ENCODE data around the gene GAS2L1.

The GAS2L1 gene

GRCh38 chr22:29306175-29306834, at the start of gene GAS2L1:
Gene GAS2L1 (plus strand): TSS chr22:29306650. CDS start chr22:29308106, 1,456 bp downstream.
- DNase-seq = peak; percentile 74

GRCh38 chr22:29257751-29258181, 48.7 kb upstream of the GAS2L1 start:
- DNase-seq = no peak

DNA sequence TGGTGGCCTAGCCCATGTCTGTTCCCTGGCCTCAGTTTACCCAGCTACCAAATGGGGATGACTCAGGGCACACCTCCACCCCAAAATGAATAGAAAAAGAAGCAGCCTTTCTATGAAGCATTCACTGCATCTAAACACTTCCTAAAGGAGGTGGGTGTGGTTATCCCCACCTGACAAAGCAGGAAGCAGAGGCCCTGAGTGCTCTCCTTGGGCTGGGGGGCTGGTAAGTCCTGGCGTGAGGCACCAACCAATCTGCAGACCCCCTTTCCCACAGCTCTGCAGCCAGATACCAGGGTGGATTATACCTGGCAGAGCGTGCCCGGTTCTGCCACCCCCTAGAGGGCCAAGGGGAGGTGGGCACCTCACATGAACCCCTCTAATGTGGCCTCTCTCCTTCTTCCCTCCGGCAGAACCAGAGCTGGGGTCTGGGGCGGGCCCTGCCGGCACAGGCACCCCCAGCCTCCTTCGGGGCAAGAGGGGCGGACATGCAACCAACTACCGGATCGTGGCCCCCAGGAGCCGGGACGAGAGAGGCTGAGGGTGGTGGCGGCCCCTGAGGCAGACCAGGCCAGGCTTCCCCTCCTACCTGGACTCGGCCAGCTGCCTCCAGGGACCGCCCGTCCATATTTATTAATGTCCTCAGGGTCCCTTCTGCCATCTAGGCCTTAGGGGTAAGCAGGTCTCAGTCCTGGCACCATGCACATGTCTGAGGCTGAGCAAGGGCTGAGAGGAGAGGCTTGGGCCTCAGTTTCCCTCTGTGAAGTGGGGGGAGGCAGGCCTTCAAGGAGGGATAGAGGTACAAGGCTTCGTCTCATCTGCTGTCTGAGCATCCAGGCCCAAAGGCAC, 47.8 kb upstream of the GAS2L1 start:
- DNase-seq = no peak

- DNase-seq = no peak
Measured at GRCh38 chr22:29259253-29259899, 47.1 kb upstream of the GAS2L1 start.

DNA sequence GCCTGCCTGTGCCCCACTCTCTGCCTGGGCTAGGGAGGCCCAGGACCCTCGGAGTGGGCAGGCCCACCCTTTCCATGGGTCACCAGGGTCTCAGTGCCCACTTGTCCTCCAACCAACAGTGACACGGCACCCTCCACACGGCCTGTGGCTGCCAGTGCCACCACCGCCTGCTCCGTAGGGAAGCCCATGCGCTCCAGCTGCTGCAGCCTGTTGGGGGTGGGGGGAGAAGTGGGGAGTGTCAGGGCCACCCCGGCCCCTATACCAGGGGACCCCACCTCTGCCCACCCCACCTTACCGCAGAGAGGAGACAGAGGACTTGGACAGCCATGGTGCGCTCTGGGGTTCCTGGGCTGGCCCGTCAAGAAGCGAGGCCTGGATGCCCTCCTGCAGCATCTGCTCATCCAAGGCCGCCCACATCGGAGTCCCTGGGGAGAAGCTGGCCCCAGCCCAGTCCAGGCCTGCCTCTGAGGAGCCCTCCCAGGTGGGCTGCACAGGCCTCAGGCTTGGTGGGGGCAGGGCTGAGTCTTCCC, 46.4 kb upstream of the GAS2L1 start:
- no peak for DNase-seq

DNA sequence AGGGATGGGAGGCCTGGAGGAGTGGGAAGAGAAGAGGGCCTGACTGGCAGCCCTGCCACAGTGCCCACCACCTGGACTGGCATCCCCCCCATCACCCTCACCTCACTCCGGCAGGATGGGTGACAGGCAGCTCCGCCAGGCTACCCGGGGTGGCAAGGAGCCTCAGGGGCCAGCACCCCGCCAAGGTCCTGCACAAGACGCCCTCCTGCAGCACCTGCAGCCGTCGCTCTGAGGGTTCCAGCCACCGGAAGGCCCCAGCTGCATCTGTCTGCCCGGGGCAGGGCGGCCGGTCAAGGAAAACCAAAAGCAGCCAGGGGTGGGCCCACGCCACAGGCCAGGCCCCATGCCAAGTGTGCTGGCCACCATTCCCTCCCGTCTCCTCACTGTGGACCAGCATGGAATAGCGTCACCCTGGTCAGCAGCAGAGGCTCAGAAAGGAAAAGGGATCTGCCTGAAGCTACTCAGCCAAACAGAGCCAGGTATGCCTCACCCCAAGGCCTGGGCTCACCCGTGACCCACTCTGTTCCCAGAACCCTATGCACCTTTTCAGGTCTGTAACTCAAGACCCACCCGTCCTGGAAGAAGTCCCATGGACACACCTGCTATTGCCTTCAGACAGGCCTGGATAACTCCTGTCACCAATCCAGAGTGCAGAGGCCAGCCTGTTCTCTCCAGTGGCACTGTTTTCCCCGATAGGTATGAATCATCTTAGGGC, 45.7 kb upstream of the GAS2L1 start:
- DNase-seq = no peak

- no peak for DNase-seq
Measured at GRCh38 chr22:29263791-29264276, 42.6 kb upstream of the GAS2L1 start.

DNA sequence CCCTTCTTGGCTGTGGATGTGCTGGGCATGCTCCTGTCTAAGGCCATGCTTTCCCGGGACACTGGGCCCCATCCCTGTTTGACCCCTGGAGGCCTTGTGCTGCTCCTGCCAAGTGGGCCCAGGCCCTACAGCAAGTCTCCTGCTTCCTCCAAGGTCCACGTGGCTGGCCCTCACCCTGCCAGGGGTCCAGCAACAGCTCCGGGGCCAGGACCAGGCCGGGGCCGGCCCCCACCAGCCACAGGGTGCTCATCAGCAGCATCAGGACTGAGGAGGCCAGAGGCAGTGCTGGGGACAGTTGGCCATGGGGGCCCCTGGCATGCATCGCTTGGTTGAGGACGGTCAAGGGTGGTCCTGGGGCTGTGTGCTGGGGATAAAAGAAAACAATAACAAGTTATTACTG, 41.1 kb upstream of the GAS2L1 start:
- no peak for DNase-seq

GRCh38 chr22:29265929-29266328, 40.5 kb upstream of the GAS2L1 start:
- DNase-seq = no peak

GRCh38 chr22:29266564-29267461, 39.6 kb upstream of the GAS2L1 start:
- DNase-seq = peak; percentile 20

GRCh38 chr22:29267462-29267857, 39.0 kb upstream of the GAS2L1 start:
- DNase-seq = no peak

- peak; percentile 98 for DNase-seq
Measured at GRCh38 chr22:29267858-29268510, 38.5 kb upstream of the GAS2L1 start, which contains the start of the genes EWSR1 and RHBDD3. Gene EWSR1 (plus strand): TSS chr22:29268268. CDS start chr22:29268337, 69 bp downstream. Gene RHBDD3 (minus strand): TSS chr22:29267981. CDS start chr22:29265626, 2,355 bp downstream.

- DNase-seq = peak; percentile 62
Measured at GRCh38 chr22:29268511-29269229, 37.8 kb upstream of the GAS2L1 start.

DNA sequence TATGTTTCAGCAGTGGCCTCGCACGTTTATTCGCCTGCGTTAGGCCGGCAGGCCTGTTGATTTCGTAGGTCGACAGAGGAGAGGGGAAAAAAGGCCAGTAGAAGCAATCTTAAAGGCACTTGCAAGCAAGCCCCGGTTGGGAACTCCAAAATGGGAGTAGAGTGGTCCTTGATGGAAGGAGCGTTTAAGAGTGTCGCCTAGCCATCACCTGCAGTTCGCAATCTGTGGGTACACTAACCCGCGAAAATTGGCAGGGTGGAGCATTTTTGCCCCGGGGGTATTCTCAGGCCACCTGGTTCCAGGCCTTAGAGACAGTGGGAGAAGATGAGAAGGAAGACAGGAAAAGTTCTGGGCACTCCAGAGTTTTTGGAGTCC, 37.2 kb upstream of the GAS2L1 start:
- DNase-seq = no peak

DNA sequence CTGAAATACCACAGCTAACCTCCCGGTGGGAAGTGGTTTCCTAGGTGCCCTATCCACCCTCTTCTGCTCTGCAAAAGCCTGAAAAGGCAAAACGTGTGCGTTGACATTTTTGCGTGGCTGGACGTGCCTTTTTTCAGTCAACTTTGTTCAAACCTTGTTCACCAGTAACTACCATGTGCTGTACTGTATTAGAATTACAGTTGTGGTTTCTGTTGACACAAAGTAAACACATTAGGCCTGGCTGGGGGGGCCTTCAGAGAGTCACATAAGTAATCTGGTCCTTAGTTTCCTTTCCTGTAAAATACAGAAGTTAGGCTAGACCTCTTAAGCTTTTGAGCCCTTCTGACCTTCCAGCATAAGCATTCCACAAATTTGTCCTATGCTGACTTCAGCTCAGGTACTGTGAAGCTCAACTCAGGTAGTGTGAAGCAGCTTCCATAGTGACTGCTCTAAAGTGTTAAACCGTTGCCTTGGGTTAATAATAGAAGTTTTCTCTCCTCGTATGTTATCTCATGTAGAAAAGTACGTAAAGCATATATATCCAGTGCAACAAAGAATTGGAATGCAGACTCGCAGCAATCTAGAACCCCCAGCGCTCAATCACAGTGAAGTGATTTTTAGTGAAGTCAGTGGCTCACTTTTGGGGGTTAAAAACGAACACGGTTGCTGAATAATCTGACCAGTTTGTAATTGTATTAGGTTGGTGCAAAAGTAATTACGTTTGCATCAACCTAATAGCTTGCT, 36.5 kb upstream of the GAS2L1 start:
- no peak for DNase-seq

DNA sequence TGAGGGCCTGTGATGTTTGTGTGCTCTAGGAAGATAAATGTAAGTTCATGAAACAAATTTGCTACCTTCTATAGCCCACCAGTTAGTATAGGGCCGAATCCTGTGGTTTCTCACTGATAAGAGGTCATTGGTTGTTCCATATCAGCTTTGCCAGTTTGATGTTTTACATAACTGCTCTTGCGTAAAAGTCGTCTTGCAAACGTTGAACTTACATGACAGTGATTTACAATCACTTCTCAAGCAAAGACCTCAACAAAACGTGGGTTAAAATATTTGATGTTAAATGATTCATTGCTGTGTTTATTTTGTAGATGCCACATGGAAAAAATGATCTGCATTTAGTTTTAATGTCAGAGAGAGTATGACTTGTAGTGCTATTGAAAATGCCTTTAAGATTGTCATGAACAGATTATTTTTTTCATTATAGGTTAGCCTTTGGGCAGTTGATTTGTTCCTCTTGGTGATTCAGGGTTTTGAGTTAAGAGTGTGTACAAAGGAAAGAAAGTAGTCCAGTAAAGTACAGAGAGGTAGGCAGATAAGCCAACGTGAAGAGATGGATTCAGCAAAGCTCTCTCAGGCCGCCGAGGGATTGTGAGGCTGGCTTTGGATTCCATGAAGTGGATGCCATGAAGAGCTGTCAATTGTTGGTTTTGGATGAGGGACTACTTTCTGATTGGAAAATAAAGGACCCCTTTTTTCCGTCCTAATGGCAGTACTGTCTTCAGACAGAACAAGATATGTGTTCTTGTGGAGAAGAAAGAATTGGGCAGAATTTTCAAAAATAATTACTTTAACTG, 35.8 kb upstream of the GAS2L1 start:
- peak; percentile 47 for DNase-seq

GRCh38 chr22:29272624-29273023, 33.8 kb upstream of the GAS2L1 start:
- DNase-seq = no peak

- no peak for DNase-seq
Measured at GRCh38 chr22:29275167-29275566, 31.3 kb upstream of the GAS2L1 start.
